MM.1S (cell line): Measurements from ENCODE around the gene SEM1.

Experiments used
- DNase-seq: peaks from one replicate; pipeline ENCODE4 v3.0.0-alpha.2; 2015
- H2AFZ ChIP-seq: fragments of 300-600 bp; sonication (generic); 2 replicates; pipeline ENCODE4 v1.6.0; 2016; ENCODE audit warnings: antibody characterized with exemption, low read length
- H3F3A ChIP-seq: fragments of 300-600 bp; sonication (generic); 2 replicates; pipeline ENCODE4 v1.6.1; 2016; ENCODE audit warnings: mild to moderate bottlenecking, antibody characterized with exemption, low read length, moderate library complexity, mixed read lengths; ENCODE audit not compliant: insufficient read depth
- H3K27ac ChIP-seq: fragments of 300-600 bp; sonication (generic); 2 replicates; pipeline ENCODE4 v1.5.1; 2016; ENCODE audit warnings: mild to moderate bottlenecking, low read length
- H3K27me3 ChIP-seq: fragments of 300-600 bp; sonication (generic); replicated peaks from 2 replicates; pipeline ENCODE4 v1.6.0; 2016; ENCODE audit warnings: low read length; ENCODE audit not compliant: insufficient read depth
- H3K36me3 ChIP-seq: fragments of 300-600 bp; sonication (generic); replicated peaks from 2 replicates; pipeline ENCODE4 v1.6.1; 2016; ENCODE audit warnings: mild to moderate bottlenecking, low read length, mixed read lengths; ENCODE audit not compliant: insufficient read depth
- H3K4me1 ChIP-seq: fragments of 300-600 bp; sonication (generic); 2 replicates; pipeline ENCODE4 v1.6.1; 2016; ENCODE audit warnings: low read length, mixed read lengths
- H3K4me2 ChIP-seq: fragments of 300-600 bp; sonication (generic); 2 replicates; pipeline ENCODE4 v1.6.0; 2016; ENCODE audit warnings: low read depth, low read length
- H3K4me3 ChIP-seq: fragments of 300-600 bp; sonication (generic); 2 replicates; pipeline ENCODE4 v1.5.1; 2016; ENCODE audit warnings: low read length, mixed read lengths
- H3K79me2 ChIP-seq: fragments of 300-600 bp; sonication (generic); 2 replicates; pipeline ENCODE4 v1.6.1; 2016; ENCODE audit warnings: mixed run types, low read length, mixed read lengths
- H3K9ac ChIP-seq: fragments of 300-600 bp; sonication (generic); 2 replicates; pipeline ENCODE4 v1.6.1; 2016; ENCODE audit warnings: low read length, mixed read lengths
- H3K9me2 ChIP-seq: fragments of 300-600 bp; sonication (generic); replicated peaks from 2 replicates; pipeline ENCODE4 v1.6.1; 2016; ENCODE audit warnings: mild to moderate bottlenecking, low read length, mixed read lengths; ENCODE audit not compliant: insufficient read depth
- H3K9me3 ChIP-seq: fragments of 300-600 bp; sonication (generic); replicated peaks from 2 replicates; pipeline ENCODE4 v1.6.1; 2016; ENCODE audit warnings: mild to moderate bottlenecking, low read length, mixed read lengths; ENCODE audit not compliant: insufficient read depth
- H4K20me1 ChIP-seq: fragments of 300-600 bp; sonication (generic); 2 replicates; pipeline ENCODE4 v1.6.1; 2016; ENCODE audit warnings: mild to moderate bottlenecking, low read length, moderate library complexity, mixed read lengths; ENCODE audit not compliant: insufficient read depth
- CTCF ChIP-seq: fragments of 300-600 bp; sonication (generic); IDR thresholded peaks from 2 replicates; pipeline ENCODE4 v1.5.1; 2016; ENCODE audit warnings: antibody characterized with exemption, low read length, mixed read lengths
- EZH2 ChIP-seq: fragments of 300-600 bp; sonication (generic); optimal IDR thresholded peaks from 2 replicates; pipeline ENCODE3; 2017; ENCODE audit warnings: low read depth, mild to moderate bottlenecking, antibody characterized with exemption, low read length, mixed read lengths
- EZH2phosphoT487 ChIP-seq: fragments of 300-600 bp; sonication (generic); IDR thresholded peaks from 2 replicates; pipeline ENCODE4 v1.6.1; 2018; ENCODE audit warnings: antibody characterized with exemption, low read length

The SEM1 gene

GRCh38 chr7:96737545-96738050 is 28.0 kb upstream of the SEM1 start:
- Histone ChIP-seq H3K9ac (no peak overlapping the region), H3K79me2 (no peaks in the 10 kb centered on the region), H3K4me2 (no peak overlapping the region), H3K4me3 (no peak overlapping the region), H3K27ac (no peak overlapping the region), H3F3A (no peaks in the 10 kb centered on the region), H4K20me1 (no peaks in the 10 kb centered on the region), H3K9me2 (no peaks in the 10 kb centered on the region), H3K4me1 (no peaks in the 10 kb centered on the region), H3K27me3 (no peaks in the 10 kb centered on the region), H3K36me3 (no peaks in the 10 kb centered on the region), H3K9me3 (no peaks in the 10 kb centered on the region), H2AFZ (no peak overlapping the region)
- TF ChIP-seq CTCF (no peak), EZH2phosphoT487 (no peak), EZH2 (no peak)
- DNase-seq = no peak

- no peaks in the 10 kb centered on the region for H3K27me3 ChIP-seq
- H2AFZ ChIP-seq = no peak overlapping the region
- H4K20me1 ChIP-seq = no peaks in the 10 kb centered on the region
- TF ChIP-seq EZH2 = no peak
- no peak for TF ChIP-seq CTCF
- no peak for TF ChIP-seq EZH2phosphoT487
- H3K9me3 ChIP-seq = no peaks in the 10 kb centered on the region
- H3F3A ChIP-seq = no peaks in the 10 kb centered on the region
- no peak overlapping the region for H3K9ac ChIP-seq
- H3K4me2 ChIP-seq = no peak overlapping the region
- H3K4me3 ChIP-seq = no peak overlapping the region
- no peak overlapping the region for H3K27ac ChIP-seq
- DNase-seq = no peak
- no peaks in the 10 kb centered on the region for H3K79me2 ChIP-seq
- no peaks in the 10 kb centered on the region for H3K36me3 ChIP-seq
- no peaks in the 10 kb centered on the region for H3K9me2 ChIP-seq
- H3K4me1 ChIP-seq = no peaks in the 10 kb centered on the region
Measured at GRCh38 chr7:96734343-96734742, 24.7 kb upstream of the SEM1 start.

- Histone ChIP-seq H3F3A (no peaks in the 10 kb centered on the region), H3K27ac (no peak overlapping the region), H3K9ac (no peak overlapping the region), H4K20me1 (no peaks in the 10 kb centered on the region), H3K4me1 (no peaks in the 10 kb centered on the region), H2AFZ (no peak overlapping the region), H3K4me2 (no peak overlapping the region), H3K79me2 (no peaks in the 10 kb centered on the region), H3K27me3 (no peaks in the 10 kb centered on the region), H3K9me2 (no peaks in the 10 kb centered on the region), H3K4me3 (no peak overlapping the region), H3K36me3 (no peaks in the 10 kb centered on the region), H3K9me3 (no peaks in the 10 kb centered on the region)
- DNase-seq = no peak
- no peak for TF ChIP-seq EZH2
- TF ChIP-seq EZH2phosphoT487 = no peak
- no peak for TF ChIP-seq CTCF
Measured at GRCh38 chr7:96729820-96730219, 20.2 kb upstream of the SEM1 start.
